GM12878 (cell line): ENCODE data around the gene GRM1. TPM values are rescaled to one million over a fixed set of nuclear protein-coding genes. Genes with fewer than 3 reads are reported as not detected.

Experiments used
- ATAC-seq: fragments of 200-7000 bp; cut with Tn5 transposase; 3 replicates; pipeline ENCODE4 v1.9.1; 2020; ENCODE audit warnings: mild to moderate bottlenecking, moderate library complexity
- BruUV-seq: library from RNA; stranded (reverse); fragments of 400-500 nt; replicated peaks from 2 replicates; lab custom pipeline; 2021; lab: Mats Ljungman, UMichigan
- CTCF ChIA-PET: fragments of 300-600 bp; sonication (Branson Sonifier 250); formaldehyde crosslinking; extraction: SDS; loops from one replicate; lab custom pipeline; 2021; ENCODE audit warnings: inconsistent platforms; lab: Yijun Ruan, JAX
- POLR2A ChIA-PET: fragments of 350-600 bp; formaldehyde crosslinking; extraction: SDS; loops from one replicate; lab custom pipeline; 2021; ENCODE audit warnings: inconsistent platforms; lab: Charles Lee
- RAD21 ChIA-PET: fragments of 300-600 bp; sonication (Branson Sonifier 250); formaldehyde crosslinking; loops from one replicate; lab custom pipeline; 2023; ENCODE audit warnings: antibody characterized with exemption; ENCODE audit not compliant: unreplicated experiment; lab: Charles Lee
- SMC1A ChIA-PET: fragments of 300-600 bp; sonication (Branson Sonifier 250); formaldehyde crosslinking; loops from one replicate; lab custom pipeline; 2023; ENCODE audit not compliant: unreplicated experiment, uncharacterized antibody; lab: Charles Lee
- DNase-seq: peaks from one replicate; pipeline ENCODE4 v3.0.0-alpha.2; 2011; ENCODE audit warnings: low read depth, low spot score
- FAIRE-seq: peaks from 3 replicates; lab custom pipeline; 2011; peaks lifted over from hg19 to GRCh38; lab: Jason Lieb, UNC
- H2AFZ ChIP-seq: 2 replicates; pipeline ENCODE4 v1.6.0; 2011; ENCODE audit warnings: low read depth, low read length, control low read depth; ENCODE audit not compliant: control insufficient read depth
- H3K27ac ChIP-seq: 2 replicates; pipeline ENCODE4 v1.5.1; 2011; ENCODE audit warnings: control low read depth; ENCODE audit not compliant: control insufficient read depth, insufficient read depth
- H3K27me3 ChIP-seq, 2 experiments: replicated peaks in 1 of 2; 2 replicates each; pipeline versions ENCODE4 v1.6.0 to v1.6.1; 2011; ENCODE audit warnings: low read length in 1 of 2; ENCODE audit not compliant: control insufficient read depth in 2 of 2, insufficient read depth in 2 of 2
- H3K36me3 ChIP-seq, 2 experiments: 2 replicates each; pipeline ENCODE4 v1.5.1; 2011; ENCODE audit warnings: low read length in 1 of 2; ENCODE audit not compliant: control insufficient read depth in 2 of 2, insufficient read depth in 2 of 2
- H3K4me1 ChIP-seq: 2 replicates; pipeline ENCODE4 v1.6.1; 2011; ENCODE audit warnings: mild to moderate bottlenecking, low read length, moderate library complexity, mixed read lengths; ENCODE audit not compliant: control insufficient read depth, insufficient read depth
- H3K4me2 ChIP-seq: 2 replicates; pipeline ENCODE4 v1.6.0; 2011; ENCODE audit warnings: control low read depth; ENCODE audit not compliant: control insufficient read depth, insufficient read depth
- H3K4me3 ChIP-seq: fragments of 200-600 bp; sonication (generic); 2 replicates; pipeline ENCODE4 v1.5.1; 2016
- H3K79me2 ChIP-seq: 2 replicates; pipeline ENCODE4 v1.6.0; 2011; ENCODE audit warnings: low read length; ENCODE audit not compliant: control insufficient read depth, insufficient read depth
- H3K9ac ChIP-seq: 2 replicates; pipeline ENCODE4 v1.8.0; 2011; ENCODE audit warnings: low read length, control low read depth, mixed read lengths; ENCODE audit not compliant: control insufficient read depth, insufficient read depth
- H3K9me3 ChIP-seq: replicated peaks from 3 replicates; pipeline ENCODE4 v1.5.1; 2011; ENCODE audit warnings: mild to moderate bottlenecking, low read length; ENCODE audit not compliant: control insufficient read depth, insufficient read depth
- H4K20me1 ChIP-seq: 2 replicates; pipeline ENCODE4 v1.6.0; 2011; ENCODE audit not compliant: control insufficient read depth, insufficient read depth
- ASH2L ChIP-seq: fragments of 300-600, 200-600 bp; sonication (generic); IDR thresholded peaks from 2 replicates; pipeline ENCODE4 v1.6.1; 2017; ENCODE audit warnings: low read depth, mild to moderate bottlenecking, borderline replicate concordance
- KLF5 ChIP-seq: fragments of 450-650 bp; IDR thresholded peaks from 2 replicates; pipeline ENCODE4 v1.6.1; 2014; ENCODE audit warnings: mild to moderate bottlenecking; ENCODE audit not compliant: partially characterized antibody
- RB1 ChIP-seq: fragments of 450-650 bp; formaldehyde crosslinking; IDR thresholded peaks from 2 replicates; pipeline ENCODE4 v1.6.1; 2017; ENCODE audit warnings: mild to moderate bottlenecking, borderline replicate concordance
- WGBS: methylation state at CpG from one replicate; pipeline ENCODE4 v1.1.6; 2016; ENCODE audit warnings: low lambda C conversion rate; ENCODE audit not compliant: insufficient replicate concordance, insufficient coverage; ENCODE audit errors: missing lambda C conversion rate; 5-methylcytosine and 5-hydroxymethylcytosine counted together
- in situ Hi-C: fragments of 300-500 bp; cut with MboI; formaldehyde crosslinking; loops from 9 replicates; pipeline ENCODE4 v1.14.3; 2018; ENCODE audit warnings: mixed read lengths
- intact Hi-C: fragments of 100-400 bp; cut with micrococcal nuclease; formaldehyde crosslinking; loops from one replicate; pipeline ENCODE4 v1.14.2; 2022; ENCODE audit not compliant: unreplicated experiment
- polyA plus RNA-seq, 11 experiments: library from polyadenylated mRNA; depleted of rRNA in 4 of 11; unstranded in 6 of 11; stranded (reverse) in 5 of 11; fragments of >200 nt; fragmentation: Nextera tagmentation in 4 of 11; fragmentation: Illumina TruSeq in 1 of 11; extraction: Ambion mirVana in 4 of 11; extraction: Trizol in 1 of 11; gene quantifications; 1 replicate in 1 of 11; 2 replicates in 10 of 11; pipeline versions ENCODE4 v1.2.1 to v1.2.3, GENCODE V29; 2011 to 2016; ENCODE audit warnings: inconsistent platforms in 2 of 11, missing spikeins in 2 of 11, low read depth in 1 of 11
- total RNA-seq, 4 experiments: library from RNA; depleted of rRNA in 3 of 4; stranded (reverse); fragments of >200 nt in 3 of 4; fragmentation: Illumina TruSeq in 1 of 4; extraction: Trizol in 1 of 4; gene quantifications; 2 replicates each; pipeline versions ENCODE4 v1.2.1 to v1.2.3, GENCODE V29; 2013 to 2021
- TF ChIP-seq, protein P1 (sequence below): fragments of 450-650 bp; IDR thresholded peaks from 2 replicates; pipeline ENCODE4 v1.6.1; 2017; ENCODE audit warnings: antibody characterized with exemption, mild to moderate bottlenecking, moderate library complexity

The GRM1 gene
- total and polyA plus RNA-seq, 10 of the 15 experiments (the other 5 are each of a cell fraction or from before 2014, with no cell fraction given) = 0.04 TPM; not detected in 9

DNA sequence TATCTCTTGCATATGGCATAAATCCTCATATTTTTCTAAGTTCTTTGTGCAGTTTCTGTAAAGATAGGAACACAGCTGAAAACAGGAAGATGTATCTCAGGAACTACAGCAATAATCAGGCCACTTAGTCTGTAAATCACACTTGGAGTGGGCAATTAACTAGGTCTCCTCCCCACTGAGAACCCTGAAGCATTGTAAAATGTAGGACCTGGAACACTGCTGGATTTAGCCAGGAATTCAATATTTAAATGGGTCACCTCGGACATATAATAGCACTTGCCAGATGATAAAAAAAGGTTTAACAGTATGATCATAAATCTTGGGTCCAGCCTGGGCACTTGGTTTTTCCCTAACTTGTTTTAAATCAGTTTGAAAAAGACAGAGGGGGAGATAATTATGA, 155.0 kb downstream of the GRM1 start (continued):
- TF ChIP-seq, protein P1, sequence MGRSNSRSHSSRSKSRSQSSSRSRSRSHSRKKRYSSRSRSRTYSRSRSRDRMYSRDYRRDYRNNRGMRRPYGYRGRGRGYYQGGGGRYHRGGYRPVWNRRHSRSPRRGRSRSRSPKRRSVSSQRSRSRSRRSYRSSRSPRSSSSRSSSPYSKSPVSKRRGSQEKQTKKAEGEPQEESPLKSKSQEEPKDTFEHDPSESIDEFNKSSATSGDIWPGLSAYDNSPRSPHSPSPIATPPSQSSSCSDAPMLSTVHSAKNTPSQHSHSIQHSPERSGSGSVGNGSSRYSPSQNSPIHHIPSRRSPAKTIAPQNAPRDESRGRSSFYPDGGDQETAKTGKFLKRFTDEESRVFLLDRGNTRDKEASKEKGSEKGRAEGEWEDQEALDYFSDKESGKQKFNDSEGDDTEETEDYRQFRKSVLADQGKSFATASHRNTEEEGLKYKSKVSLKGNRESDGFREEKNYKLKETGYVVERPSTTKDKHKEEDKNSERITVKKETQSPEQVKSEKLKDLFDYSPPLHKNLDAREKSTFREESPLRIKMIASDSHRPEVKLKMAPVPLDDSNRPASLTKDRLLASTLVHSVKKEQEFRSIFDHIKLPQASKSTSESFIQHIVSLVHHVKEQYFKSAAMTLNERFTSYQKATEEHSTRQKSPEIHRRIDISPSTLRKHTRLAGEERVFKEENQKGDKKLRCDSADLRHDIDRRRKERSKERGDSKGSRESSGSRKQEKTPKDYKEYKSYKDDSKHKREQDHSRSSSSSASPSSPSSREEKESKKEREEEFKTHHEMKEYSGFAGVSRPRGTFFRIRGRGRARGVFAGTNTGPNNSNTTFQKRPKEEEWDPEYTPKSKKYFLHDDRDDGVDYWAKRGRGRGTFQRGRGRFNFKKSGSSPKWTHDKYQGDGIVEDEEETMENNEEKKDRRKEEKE = no peak
- no peak for TF ChIP-seq ASH2L
- TF ChIP-seq RB1 = no peak

GRCh38 chr6:146184701-146185100, 155.8 kb downstream of the GRM1 start:
- no peaks in the 10 kb centered on the region for H3K79me2 ChIP-seq
- POLR2A ChIA-PET = no interaction called here

More at GRCh38 chr6:146184701-146185100, 155.8 kb downstream of the GRM1 start:
- no peak for ATAC-seq
- no peak for TF ChIP-seq KLF5
- FAIRE-seq = no peak
- SMC1A ChIA-PET = no interaction called here
- Histone ChIP-seq H2AFZ (no peak overlapping the region), H4K20me1 (no peaks in the 10 kb centered on the region), H3K4me3 (no peak overlapping the region), H3K9me3 (no peaks in the 10 kb centered on the region), H3K4me1 (no peaks in the 10 kb centered on the region), H3K4me2 (no peak overlapping the region), H3K36me3 (no peaks in the 10 kb centered on the region), H3K27me3 (no peaks in the 10 kb centered on the region), H3K9ac (no peak overlapping the region), H3K27ac (no peak overlapping the region)
- no TSS peak for BruUV-seq
- intact Hi-C loops (no loop called here), in situ Hi-C loops (no loop called here)
- CTCF ChIA-PET = no interaction called here
- RAD21 ChIA-PET = no interaction called here
- 53% methylated on average over 1 of the region's 1 CpG for WGBS
- no peak for DNase-seq
